ENCODE data around the gene ING4. TPM values are rescaled to one million over a fixed set of nuclear protein-coding genes. Genes with fewer than 3 reads are reported as not detected.

The ING4 gene
- total RNA-seq, 1 experiment from 2014 or later, result 23.0 TPM

DNA sequence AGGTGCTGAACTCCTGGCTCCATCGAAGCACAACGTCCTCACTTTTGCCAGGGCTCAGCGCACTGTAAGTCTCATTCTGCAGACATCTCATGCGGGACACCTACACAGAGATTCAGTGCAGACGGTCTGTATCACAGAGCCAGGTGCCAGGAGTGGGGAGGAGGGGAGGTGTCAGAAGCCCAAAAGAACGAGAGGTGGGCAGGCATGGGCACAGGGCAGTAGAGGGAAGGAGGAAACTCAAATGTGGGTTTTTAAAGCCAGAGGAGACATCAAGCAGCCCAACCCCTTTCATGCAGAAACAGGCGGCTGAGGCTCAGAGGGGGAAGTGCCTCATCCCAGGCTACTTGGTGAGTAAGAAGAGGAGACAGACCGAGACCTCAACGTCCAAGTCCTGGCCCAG, 24.6 kb downstream of the ING4 start (continued):
- TF ChIP-seq, protein P1, sequence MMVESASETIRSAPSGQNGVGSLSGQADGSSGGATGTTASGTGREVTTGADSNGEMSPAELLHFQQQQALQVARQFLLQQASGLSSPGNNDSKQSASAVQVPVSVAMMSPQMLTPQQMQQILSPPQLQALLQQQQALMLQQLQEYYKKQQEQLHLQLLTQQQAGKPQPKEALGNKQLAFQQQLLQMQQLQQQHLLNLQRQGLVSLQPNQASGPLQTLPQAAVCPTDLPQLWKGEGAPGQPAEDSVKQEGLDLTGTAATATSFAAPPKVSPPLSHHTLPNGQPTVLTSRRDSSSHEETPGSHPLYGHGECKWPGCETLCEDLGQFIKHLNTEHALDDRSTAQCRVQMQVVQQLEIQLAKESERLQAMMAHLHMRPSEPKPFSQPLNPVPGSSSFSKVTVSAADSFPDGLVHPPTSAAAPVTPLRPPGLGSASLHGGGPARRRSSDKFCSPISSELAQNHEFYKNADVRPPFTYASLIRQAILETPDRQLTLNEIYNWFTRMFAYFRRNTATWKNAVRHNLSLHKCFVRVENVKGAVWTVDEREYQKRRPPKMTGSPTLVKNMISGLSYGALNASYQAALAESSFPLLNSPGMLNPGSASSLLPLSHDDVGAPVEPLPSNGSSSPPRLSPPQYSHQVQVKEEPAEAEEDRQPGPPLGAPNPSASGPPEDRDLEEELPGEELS (CRISPR knock-in tag; IDR thresholded peaks at IDR 0.05), result no peak
- TF ChIP-seq NFYB (CRISPR knock-in tag; conservative IDR thresholded peaks at IDR 0.05; ENCODE audit: low read depth) (no peak), NR2C2 (CRISPR knock-in tag; IDR thresholded peaks at IDR 0.05) (no peak), SOX15 (CRISPR knock-in tag; IDR thresholded peaks at IDR 0.05) (no peak)

DNA sequence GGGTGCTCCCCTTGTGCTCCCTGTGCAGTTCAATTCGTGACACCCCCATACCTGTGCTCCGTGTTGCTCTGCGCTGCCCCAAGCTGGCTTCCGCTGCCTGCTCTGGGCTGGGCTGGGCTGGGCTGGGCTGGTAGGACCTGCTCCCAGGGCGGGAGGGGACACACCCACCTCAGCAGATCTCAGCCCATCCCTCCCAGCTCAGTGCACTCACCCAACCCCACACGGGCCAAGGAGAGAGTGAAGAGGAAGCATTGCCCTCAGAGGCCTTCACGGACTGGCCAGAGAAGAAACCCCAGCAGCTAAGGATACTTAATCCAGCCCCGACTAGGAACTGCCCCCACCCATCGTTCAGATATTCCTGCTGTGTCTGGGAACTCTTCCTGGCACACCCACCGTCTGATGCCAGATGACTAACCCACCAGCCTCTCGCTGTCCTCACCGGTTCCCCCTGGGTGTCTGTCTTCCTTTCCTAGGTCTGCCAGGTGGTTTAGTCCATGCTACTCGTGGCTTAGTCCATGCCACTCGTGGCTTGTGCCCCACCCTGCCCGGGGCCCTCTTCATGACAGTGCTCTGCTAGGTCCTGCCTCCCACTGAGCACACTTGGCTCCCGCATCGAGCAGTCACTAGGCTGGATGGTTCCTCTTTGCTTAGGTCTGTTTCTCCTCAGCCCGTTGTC, 26.9 kb downstream of the ING4 start, which contains the start of gene LPAR5:
Gene LPAR5, minus strand, starts transcription at position 104 of the 676 bp plus-strand sequence. CDS start 14,711 bp downstream, outside the sequence.
- Mint-ChIP-seq H3K4me3 (no peak within 1 kb of the TSS), H3K9me3 (no peaks in the 10 kb centered on the region), H3K4me1 (peaks cover 19% of the 10 kb centered on the region), H3K27ac (no peak within 1 kb of the TSS; the same call in 1 of the 2 replicates), H3K36me3 (no peaks in the 10 kb centered on the region), H3K27me3 (ENCODE audit: low read depth) (peaks cover 7% of the 10 kb centered on the region)
- ChIA-PET POLR2A (interaction anchor here (0.8 kb wide), 1 partner anchor 9 kb away, joined by 4 read pairs; no protein-coding TSS in a partner anchor), CTCF (interaction anchor here (0.8 to 2.7 kb wide), 11 partner anchors 9 to 236 kb away, joined by 3 to 19 read pairs (median 3); partner anchors contain the start of genes ACRBP and ZNF384)
- TF ChIP-seq, protein P1 (CRISPR knock-in tag; IDR thresholded peaks at IDR 0.05), result no peak
- TF ChIP-seq, protein P2, sequence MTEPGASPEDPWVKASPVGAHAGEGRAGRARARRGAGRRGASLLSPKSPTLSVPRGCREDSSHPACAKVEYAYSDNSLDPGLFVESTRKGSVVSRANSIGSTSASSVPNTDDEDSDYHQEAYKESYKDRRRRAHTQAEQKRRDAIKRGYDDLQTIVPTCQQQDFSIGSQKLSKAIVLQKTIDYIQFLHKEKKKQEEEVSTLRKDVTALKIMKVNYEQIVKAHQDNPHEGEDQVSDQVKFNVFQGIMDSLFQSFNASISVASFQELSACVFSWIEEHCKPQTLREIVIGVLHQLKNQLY (CRISPR knock-in tag; IDR thresholded peaks at IDR 0.05), result no peak
- no peak for TF ChIP-seq TP53 (CRISPR knock-in tag; IDR thresholded peaks at IDR 0.05)
- no peak for TF ChIP-seq SOX15 (CRISPR knock-in tag; IDR thresholded peaks at IDR 0.05)
- TF ChIP-seq, protein P3, sequence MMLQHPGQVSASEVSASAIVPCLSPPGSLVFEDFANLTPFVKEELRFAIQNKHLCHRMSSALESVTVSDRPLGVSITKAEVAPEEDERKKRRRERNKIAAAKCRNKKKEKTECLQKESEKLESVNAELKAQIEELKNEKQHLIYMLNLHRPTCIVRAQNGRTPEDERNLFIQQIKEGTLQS (CRISPR knock-in tag; conservative IDR thresholded peaks at IDR 0.05), result no peak
- TF ChIP-seq, protein P4, sequence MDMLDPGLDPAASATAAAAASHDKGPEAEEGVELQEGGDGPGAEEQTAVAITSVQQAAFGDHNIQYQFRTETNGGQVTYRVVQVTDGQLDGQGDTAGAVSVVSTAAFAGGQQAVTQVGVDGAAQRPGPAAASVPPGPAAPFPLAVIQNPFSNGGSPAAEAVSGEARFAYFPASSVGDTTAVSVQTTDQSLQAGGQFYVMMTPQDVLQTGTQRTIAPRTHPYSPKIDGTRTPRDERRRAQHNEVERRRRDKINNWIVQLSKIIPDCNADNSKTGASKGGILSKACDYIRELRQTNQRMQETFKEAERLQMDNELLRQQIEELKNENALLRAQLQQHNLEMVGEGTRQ (CRISPR knock-in tag; IDR thresholded peaks at IDR 0.05), result no peak
- TF ChIP-seq, protein P5, sequence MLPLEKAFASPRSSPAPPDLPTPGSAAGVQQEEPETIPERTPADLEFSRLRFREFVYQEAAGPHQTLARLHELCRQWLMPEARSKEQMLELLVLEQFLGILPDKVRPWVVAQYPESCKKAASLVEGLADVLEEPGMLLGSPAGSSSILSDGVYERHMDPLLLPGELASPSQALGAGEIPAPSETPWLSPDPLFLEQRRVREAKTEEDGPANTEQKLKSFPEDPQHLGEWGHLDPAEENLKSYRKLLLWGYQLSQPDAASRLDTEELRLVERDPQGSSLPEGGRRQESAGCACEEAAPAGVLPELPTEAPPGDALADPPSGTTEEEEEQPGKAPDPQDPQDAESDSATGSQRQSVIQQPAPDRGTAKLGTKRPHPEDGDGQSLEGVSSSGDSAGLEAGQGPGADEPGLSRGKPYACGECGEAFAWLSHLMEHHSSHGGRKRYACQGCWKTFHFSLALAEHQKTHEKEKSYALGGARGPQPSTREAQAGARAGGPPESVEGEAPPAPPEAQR (CRISPR knock-in tag; IDR thresholded peaks at IDR 0.05), result no peak
- no peak for TF ChIP-seq SMAD4 (CRISPR knock-in tag; IDR thresholded peaks at IDR 0.05)
- TF ChIP-seq, protein P6, sequence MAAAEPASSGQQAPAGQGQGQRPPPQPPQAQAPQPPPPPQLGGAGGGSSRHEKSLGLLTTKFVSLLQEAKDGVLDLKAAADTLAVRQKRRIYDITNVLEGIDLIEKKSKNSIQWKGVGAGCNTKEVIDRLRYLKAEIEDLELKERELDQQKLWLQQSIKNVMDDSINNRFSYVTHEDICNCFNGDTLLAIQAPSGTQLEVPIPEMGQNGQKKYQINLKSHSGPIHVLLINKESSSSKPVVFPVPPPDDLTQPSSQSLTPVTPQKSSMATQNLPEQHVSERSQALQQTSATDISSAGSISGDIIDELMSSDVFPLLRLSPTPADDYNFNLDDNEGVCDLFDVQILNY (CRISPR knock-in tag; IDR thresholded peaks at IDR 0.05), result no peak
- TF ChIP-seq ZNF121 (CRISPR knock-in tag; IDR thresholded peaks at IDR 0.05), result no peak
- TF ChIP-seq ZNF423 (CRISPR knock-in tag; IDR thresholded peaks at IDR 0.05), result no peak
- TF ChIP-seq, protein P7, sequence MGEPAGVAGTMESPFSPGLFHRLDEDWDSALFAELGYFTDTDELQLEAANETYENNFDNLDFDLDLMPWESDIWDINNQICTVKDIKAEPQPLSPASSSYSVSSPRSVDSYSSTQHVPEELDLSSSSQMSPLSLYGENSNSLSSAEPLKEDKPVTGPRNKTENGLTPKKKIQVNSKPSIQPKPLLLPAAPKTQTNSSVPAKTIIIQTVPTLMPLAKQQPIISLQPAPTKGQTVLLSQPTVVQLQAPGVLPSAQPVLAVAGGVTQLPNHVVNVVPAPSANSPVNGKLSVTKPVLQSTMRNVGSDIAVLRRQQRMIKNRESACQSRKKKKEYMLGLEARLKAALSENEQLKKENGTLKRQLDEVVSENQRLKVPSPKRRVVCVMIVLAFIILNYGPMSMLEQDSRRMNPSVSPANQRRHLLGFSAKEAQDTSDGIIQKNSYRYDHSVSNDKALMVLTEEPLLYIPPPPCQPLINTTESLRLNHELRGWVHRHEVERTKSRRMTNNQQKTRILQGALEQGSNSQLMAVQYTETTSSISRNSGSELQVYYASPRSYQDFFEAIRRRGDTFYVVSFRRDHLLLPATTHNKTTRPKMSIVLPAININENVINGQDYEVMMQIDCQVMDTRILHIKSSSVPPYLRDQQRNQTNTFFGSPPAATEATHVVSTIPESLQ (CRISPR knock-in tag; IDR thresholded peaks at IDR 0.05), result no peak
- no peak for TF ChIP-seq TEAD1 (CRISPR knock-in tag; IDR thresholded peaks at IDR 0.05)
- TF ChIP-seq, protein P8, sequence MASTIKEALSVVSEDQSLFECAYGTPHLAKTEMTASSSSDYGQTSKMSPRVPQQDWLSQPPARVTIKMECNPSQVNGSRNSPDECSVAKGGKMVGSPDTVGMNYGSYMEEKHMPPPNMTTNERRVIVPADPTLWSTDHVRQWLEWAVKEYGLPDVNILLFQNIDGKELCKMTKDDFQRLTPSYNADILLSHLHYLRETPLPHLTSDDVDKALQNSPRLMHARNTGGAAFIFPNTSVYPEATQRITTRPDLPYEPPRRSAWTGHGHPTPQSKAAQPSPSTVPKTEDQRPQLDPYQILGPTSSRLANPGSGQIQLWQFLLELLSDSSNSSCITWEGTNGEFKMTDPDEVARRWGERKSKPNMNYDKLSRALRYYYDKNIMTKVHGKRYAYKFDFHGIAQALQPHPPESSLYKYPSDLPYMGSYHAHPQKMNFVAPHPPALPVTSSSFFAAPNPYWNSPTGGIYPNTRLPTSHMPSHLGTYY (CRISPR knock-in tag; IDR thresholded peaks at IDR 0.05), result no peak
- no peak for TF ChIP-seq ATF1 (CRISPR knock-in tag; IDR thresholded peaks at IDR 0.05)
- TF ChIP-seq GRHL2 (CRISPR knock-in tag; IDR thresholded peaks at IDR 0.05; ENCODE audit: insufficient replicate concordance, severe bottlenecking), result no peak
- DNase-seq (ENCODE audit: low spot score) (peak; percentile 52), ATAC-seq (peak; percentile 88)
